RWPE1 (cell line): ENCODE results near the gene LMF2.

Source experiments
- CTCF ChIA-PET: fragments of 350-600 bp; sonication (Branson Sonifier 250); formaldehyde crosslinking; extraction: SDS; loops from one replicate; lab custom pipeline; 2021; lab: Yijun Ruan, JAX
- POLR2A ChIA-PET: fragments of 400-600 bp; formaldehyde crosslinking; extraction: SDS; loops from one replicate; lab custom pipeline; 2020; ENCODE audit warnings: antibody characterized with exemption; ENCODE audit not compliant: low non-redundant PET; lab: Yijun Ruan, JAX
- DNase-seq: peaks from one replicate; pipeline ENCODE4 v3.0.0; 2012; ENCODE audit warnings: low spot score
- H3K27ac ChIP-seq: fragments of 450-650 bp; 2 replicates; pipeline ENCODE4 v1.5.1; 2017
- TF ChIP-seq, protein P1 (sequence below): fragments of 450-650 bp; conservative IDR thresholded peaks from 2 replicates; pipeline ENCODE4 v1.5.1; 2017; ENCODE audit warnings: low read depth, mild to moderate bottlenecking

Gene LMF2

DNA sequence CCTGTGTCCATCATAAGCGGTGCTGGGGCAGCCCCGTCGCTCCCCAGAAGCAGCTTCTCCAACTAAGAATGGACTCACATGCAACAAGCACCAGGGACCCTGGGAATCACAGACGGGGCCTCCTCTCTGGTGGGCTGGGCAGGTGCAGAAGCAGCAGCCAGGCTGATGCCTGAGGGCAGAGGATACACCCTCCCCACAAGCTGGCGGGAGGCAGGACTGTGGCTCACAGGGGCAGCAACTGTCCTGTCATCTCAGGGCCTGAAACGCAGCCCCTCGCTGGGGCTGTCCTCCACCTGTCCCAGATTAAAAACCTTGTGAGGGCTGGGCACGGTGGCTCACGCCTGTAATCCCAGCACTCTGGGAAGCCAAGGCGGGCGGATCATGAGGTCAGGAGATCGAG, 29.6 kb downstream of the LMF2 start:
- POLR2A ChIA-PET: no interaction called here
- TF ChIP-seq, protein P1, sequence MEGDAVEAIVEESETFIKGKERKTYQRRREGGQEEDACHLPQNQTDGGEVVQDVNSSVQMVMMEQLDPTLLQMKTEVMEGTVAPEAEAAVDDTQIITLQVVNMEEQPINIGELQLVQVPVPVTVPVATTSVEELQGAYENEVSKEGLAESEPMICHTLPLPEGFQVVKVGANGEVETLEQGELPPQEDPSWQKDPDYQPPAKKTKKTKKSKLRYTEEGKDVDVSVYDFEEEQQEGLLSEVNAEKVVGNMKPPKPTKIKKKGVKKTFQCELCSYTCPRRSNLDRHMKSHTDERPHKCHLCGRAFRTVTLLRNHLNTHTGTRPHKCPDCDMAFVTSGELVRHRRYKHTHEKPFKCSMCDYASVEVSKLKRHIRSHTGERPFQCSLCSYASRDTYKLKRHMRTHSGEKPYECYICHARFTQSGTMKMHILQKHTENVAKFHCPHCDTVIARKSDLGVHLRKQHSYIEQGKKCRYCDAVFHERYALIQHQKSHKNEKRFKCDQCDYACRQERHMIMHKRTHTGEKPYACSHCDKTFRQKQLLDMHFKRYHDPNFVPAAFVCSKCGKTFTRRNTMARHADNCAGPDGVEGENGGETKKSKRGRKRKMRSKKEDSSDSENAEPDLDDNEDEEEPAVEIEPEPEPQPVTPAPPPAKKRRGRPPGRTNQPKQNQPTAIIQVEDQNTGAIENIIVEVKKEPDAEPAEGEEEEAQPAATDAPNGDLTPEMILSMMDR: no peak
- DNase-seq: no peak
- CTCF ChIA-PET: interaction anchor here (1.1 kb wide), 1 partner anchor 20 kb away, joined by 3 read pairs; no protein-coding TSS in a partner anchor
- no peak overlapping the region for H3K27ac ChIP-seq

GRCh38 chr22:50476868-50477267, 30.6 kb downstream of the LMF2 start:
- ChIA-PET POLR2A (no interaction called here), CTCF (no interaction called here)
- TF ChIP-seq, protein P1: no peak
- DNase-seq: no peak
- H3K27ac ChIP-seq: peak overlapping the region; percentile 87

DNA sequence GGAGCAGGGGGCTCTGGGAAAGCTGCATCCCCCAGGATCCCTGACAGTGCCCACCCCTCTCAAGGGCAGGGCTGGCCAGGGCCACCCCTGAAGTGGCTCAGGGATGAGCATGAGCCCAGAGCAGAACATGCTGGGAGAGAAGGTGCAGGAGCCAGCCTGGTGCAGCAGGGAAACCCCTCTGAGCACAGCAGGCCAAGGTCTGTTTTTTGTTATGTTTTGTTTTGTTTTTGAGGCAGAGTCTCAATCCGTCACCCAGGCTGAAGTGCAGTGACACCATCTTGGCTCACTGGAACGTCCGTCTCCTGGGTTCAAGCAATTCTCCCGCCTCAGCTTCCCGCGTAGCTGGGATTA, 31.9 kb downstream of the LMF2 start:
- ChIA-PET CTCF (no interaction called here), POLR2A (no interaction called here)
- TF ChIP-seq, protein P1: no peak
- no peak for DNase-seq
- peak overlapping the region; percentile 87 for H3K27ac ChIP-seq

- peak; percentile 94 for DNase-seq
- ChIA-PET POLR2A (no interaction called here), CTCF (no interaction called here)
- TF ChIP-seq, protein P1: no peak
- H3K27ac ChIP-seq: peak within 1 kb of the TSS; percentile 87
Observed at GRCh38 chr22:50474710-50475651, 32.5 kb downstream of the LMF2 start, which contains the start of gene SBF1. TSS of gene SBF1 (minus strand) at chr22:50475035. CDS start at chr22:50474840, 195 bp downstream.

DNA sequence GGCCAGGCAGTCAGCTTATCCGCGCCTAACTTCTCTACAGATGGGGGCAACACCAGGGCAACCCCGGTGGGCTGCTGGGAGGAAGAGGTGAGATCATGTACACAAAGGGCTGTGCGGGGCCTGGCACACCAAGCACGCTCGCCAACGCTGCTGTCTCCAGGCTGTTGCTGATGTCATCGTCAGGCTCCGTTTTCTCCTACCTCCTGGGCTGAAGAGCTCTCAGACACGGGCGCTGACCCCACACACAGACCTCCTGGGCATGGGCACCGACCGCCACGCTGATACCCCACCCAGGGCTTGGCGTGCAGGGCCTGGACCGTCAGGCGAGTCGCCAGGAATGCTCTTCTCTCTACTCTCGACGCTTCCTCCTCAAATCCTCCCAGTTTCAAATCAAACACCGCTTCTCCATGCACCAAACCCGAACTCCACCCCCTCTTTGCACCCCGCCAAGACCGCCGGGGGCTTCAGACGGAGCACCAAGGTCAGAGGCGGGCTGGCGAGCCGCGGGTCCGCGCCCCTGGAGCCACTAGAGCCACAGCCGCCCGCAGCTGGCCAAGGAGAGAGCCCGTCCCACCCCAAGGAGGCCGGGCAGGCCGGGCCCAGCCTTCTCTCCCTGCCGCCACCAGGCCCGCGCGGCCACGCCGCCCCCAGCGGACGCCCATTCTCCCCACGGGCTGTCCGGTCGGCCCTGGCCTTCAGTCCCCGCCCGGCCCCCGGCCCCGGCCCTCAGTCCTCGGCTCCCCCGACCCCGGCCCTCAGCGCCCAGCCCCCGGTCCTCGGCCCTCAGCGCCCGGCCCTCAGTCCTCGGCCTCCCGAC, 33.4 kb downstream of the LMF2 start:
- ChIA-PET CTCF (no interaction called here), POLR2A (interaction anchor here (0.6 kb wide), 1 partner anchor 42 kb away, joined by 3 read pairs; no protein-coding TSS in a partner anchor)
- peak overlapping the region; percentile 87 for H3K27ac ChIP-seq
- no peak for DNase-seq
- TF ChIP-seq, protein P1: no peak

GRCh38 chr22:50473088-50473487, 34.4 kb downstream of the LMF2 start:
- H3K27ac ChIP-seq: peak overlapping the region; percentile 87
- TF ChIP-seq, protein P1: no peak
- DNase-seq: no peak
- POLR2A ChIA-PET: no interaction called here
- CTCF ChIA-PET: no interaction called here
